MG63 (cell line): ENCODE measurements around the gene TNN. TPM values are rescaled to one million over a fixed set of nuclear protein-coding genes. Genes with fewer than 3 reads are reported as not detected.
A peak's percentile ranks its signal among the peaks of the same experiment; 100 is the strongest.
"Not testable (repeated sequence)": the region's sequence is repeated elsewhere in the genome, so short reads cannot be mapped to it uniquely, and the experiment has no call there.

Source experiments
- DNase-seq: peaks from one replicate; pipeline ENCODE4 v3.0.0-alpha.2; 2020
- H3K27me3 ChIP-seq: fragments of 250-450 bp; sonication (Bioruptor Pico); 2 replicates; pipeline ENCODE4 v1.5.1; 2020; ENCODE audit warnings: mild to moderate bottlenecking, moderate library complexity
- H3K36me3 ChIP-seq: fragments of 250-450 bp; sonication (Bioruptor Pico); 2 replicates; pipeline ENCODE4 v1.5.1; 2020; ENCODE audit warnings: mild to moderate bottlenecking, moderate library complexity
- H3K4me3 ChIP-seq: fragments of 250-450 bp; sonication (Bioruptor Pico); 2 replicates; pipeline ENCODE4 v1.5.1; 2020; ENCODE audit warnings: mild to moderate bottlenecking, moderate library complexity
- H3K9me3 ChIP-seq: fragments of 250-450 bp; sonication (Bioruptor Pico); 2 replicates; pipeline ENCODE4 v1.5.1; 2020; ENCODE audit warnings: mild to moderate bottlenecking, moderate library complexity
- total RNA-seq: library from RNA; depleted of rRNA; stranded (reverse); fragments of >200 nt; shearing (Covaris generic); gene quantifications from 2 replicates; pipeline ENCODE4 v1.2.3, GENCODE V29; 2014; ENCODE audit warnings: low replicate concordance; rRNA removed

The TNN gene
- 0.23 TPM in 1 of 2 replicates, not detected in the other for total RNA-seq

DNA sequence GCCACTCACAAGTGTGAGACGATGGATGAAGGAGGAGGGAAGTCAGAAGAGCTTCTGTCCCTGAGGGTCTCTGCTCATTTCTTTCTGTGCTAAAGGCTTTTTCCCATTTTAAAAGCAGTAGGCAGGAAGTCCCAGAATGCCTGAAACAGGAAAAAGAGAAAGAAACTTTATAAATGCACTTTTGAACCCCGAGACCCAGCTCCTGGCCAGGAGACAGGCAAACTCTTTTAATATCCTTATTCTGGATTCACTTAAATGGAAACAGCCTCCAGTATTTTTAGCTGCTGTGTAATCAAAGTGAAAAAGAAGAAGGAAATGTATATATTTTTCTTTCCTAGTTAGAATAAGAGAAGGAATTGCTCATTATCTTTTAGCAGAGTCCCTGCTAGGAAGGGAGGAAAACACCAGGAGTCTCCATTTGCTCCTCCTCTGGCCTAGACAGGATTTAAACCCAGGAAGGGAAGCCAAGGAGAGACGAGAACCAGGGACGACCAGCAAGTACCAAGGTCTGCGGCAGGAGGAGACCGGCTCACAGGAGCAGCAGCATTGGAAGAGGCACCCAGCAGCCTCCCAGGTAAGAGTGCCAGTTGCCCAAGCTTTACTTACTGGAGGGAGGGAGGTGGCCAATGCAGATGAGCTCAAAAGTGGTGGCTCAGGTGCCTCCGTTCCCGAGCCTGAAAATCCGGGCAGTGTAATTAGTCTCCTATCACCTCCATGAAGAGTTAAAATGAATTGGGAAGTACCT, at the start of gene TNN:
Gene TNN (plus strand): TSS at position 472 of the 745 bp plus-strand sequence. CDS start 9,586 bp downstream, outside the sequence.
- Histone ChIP-seq H3K4me3 (no peak within 1 kb of the TSS), H3K9me3 (no peaks in the 10 kb centered on the region), H3K36me3 (no peaks in the 10 kb centered on the region), H3K27me3 (no peaks in the 10 kb centered on the region)
- no peak for DNase-seq

DNA sequence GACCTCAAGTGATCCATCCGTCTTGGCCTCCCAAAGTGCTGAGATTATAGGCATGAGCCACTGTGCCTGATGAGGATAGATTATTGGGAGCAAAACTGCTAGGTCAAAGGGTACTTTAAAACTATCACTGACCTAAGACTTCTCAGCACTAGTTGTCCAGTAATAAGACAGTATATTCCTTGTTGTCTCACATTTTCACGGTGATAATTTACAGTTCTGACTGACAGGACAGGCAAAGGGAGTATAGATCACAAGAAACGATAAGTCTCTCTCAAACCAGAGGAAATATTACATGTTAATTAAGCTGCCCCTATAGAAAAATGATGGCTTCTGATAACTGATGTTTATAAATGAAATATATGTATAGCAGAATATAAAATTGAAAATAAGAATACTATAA, 48.1 kb upstream of the TNN start:
- Histone ChIP-seq H3K36me3 (peaks cover 31% of the 10 kb centered on the region), H3K9me3 (no peaks in the 10 kb centered on the region), H3K27me3 (no peaks in the 10 kb centered on the region), H3K4me3 (no peak overlapping the region)
- no peak for DNase-seq

- peaks cover 6% of the 10 kb centered on the region for H3K36me3 ChIP-seq
Observed at GRCh38 chr1:175023043-175023921, 44.4 kb upstream of the TNN start, which contains the start of gene MRPS14. Gene MRPS14, minus strand, starts transcription at chr1:175023425. Its CDS starts 17 bp downstream, at chr1:175023408.

GRCh38 chr1:175023922-175024242, 43.8 kb upstream of the TNN start:
- H3K36me3 ChIP-seq, H3K9me3 ChIP-seq, DNase-seq, H3K27me3 ChIP-seq: not testable (repeated sequence)
- peak overlapping the region; percentile 94 for H3K4me3 ChIP-seq

More at GRCh38 chr1:175023043-175023921, 44.4 kb upstream of the TNN start, which contains the start of gene MRPS14:
- Histone ChIP-seq H3K9me3 (no peaks in the 10 kb centered on the region; the same call in 1 of the 2 replicates), H3K4me3 (peak within 1 kb of the TSS; percentile 94), H3K27me3 (no peaks in the 10 kb centered on the region)
- DNase-seq = peak; percentile 98

DNA sequence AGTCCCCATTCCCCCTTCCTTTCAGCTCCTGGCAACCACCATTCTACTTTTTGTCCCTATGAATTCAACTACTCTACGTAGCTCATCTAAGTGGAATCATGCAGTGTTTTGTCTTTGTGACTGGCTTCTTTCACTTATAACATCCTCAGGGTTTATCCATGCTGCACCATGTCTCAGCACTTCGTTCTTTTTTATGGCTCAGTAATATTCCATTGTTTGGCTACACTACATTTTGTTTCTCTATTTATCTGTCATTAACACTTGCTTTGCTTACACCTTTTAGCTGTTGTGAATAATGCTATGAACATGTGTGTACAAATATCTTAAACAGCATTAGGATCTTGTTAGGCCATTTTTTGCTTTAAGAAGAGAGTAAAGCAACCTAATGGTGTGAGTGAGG, 42.9 kb upstream of the TNN start:
- DNase-seq = no peak
- no peaks in the 10 kb centered on the region for H3K27me3 ChIP-seq
- no peaks in the 10 kb centered on the region; the same call in 1 of the 2 replicates for H3K9me3 ChIP-seq
- H3K36me3 ChIP-seq = peaks cover 3% of the 10 kb centered on the region
- no peak overlapping the region for H3K4me3 ChIP-seq

GRCh38 chr1:175033953-175034352, 33.7 kb upstream of the TNN start:
- no peaks in the 10 kb centered on the region for H3K36me3 ChIP-seq
- DNase-seq = no peak
- H3K27me3 ChIP-seq = no peaks in the 10 kb centered on the region
- no peaks in the 10 kb centered on the region for H3K9me3 ChIP-seq
- H3K4me3 ChIP-seq = no peak overlapping the region

- no peaks in the 10 kb centered on the region for H3K27me3 ChIP-seq
- no peak overlapping the region for H3K4me3 ChIP-seq
- H3K9me3 ChIP-seq = no peaks in the 10 kb centered on the region
- H3K36me3 ChIP-seq = no peaks in the 10 kb centered on the region
- no peak for DNase-seq
Observed at GRCh38 chr1:175034775-175035174, 32.9 kb upstream of the TNN start.

- Histone ChIP-seq H3K27me3 (no peaks in the 10 kb centered on the region), H3K9me3 (no peaks in the 10 kb centered on the region), H3K36me3 (no peaks in the 10 kb centered on the region), H3K4me3 (no peak overlapping the region)
- no peak for DNase-seq
Observed at GRCh38 chr1:175035865-175036264, 31.8 kb upstream of the TNN start.

DNA sequence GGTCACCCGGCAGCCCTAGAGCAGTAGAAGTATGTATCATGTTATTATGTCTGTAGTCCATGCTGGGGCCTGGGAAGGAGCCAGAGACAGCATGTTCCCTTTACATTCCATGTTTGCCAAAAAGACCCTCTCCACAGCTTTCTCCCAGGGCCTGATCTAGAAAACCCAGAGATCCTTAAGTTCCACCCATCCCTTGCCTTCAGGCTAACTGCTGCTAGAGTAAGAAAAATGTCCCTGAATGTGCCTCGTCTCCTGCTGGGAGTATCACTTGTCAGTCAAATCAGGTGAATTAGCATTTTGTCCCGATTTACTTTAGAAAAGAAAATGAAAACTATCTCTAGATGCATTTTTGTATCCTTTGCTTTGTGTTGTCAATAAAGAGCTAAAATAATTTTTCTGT, 31.2 kb upstream of the TNN start:
- Histone ChIP-seq H3K4me3 (no peak overlapping the region), H3K27me3 (no peaks in the 10 kb centered on the region), H3K9me3 (no peaks in the 10 kb centered on the region), H3K36me3 (no peaks in the 10 kb centered on the region)
- no peak for DNase-seq

DNA sequence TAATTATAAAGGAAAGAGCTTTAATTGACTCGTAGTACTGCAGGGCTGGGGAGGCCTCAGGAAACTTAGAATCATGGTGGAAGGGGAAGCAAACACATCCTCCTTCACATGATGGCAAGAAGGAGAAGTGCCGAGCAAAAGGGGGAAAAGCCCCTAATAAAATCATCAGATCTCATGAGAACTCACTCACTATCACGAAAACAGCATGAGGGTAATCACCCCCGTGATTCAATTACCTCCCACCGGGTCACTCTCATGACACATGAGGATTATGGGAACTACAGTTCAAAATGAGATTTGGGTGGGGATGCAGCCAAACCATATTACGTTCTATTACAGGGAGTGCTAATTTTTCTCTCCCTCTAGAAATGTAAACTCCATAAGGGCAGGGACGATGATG, 30.2 kb upstream of the TNN start:
- Histone ChIP-seq H3K4me3 (no peak overlapping the region), H3K9me3 (no peaks in the 10 kb centered on the region), H3K27me3 (no peaks in the 10 kb centered on the region), H3K36me3 (no peaks in the 10 kb centered on the region)
- no peak for DNase-seq

DNA sequence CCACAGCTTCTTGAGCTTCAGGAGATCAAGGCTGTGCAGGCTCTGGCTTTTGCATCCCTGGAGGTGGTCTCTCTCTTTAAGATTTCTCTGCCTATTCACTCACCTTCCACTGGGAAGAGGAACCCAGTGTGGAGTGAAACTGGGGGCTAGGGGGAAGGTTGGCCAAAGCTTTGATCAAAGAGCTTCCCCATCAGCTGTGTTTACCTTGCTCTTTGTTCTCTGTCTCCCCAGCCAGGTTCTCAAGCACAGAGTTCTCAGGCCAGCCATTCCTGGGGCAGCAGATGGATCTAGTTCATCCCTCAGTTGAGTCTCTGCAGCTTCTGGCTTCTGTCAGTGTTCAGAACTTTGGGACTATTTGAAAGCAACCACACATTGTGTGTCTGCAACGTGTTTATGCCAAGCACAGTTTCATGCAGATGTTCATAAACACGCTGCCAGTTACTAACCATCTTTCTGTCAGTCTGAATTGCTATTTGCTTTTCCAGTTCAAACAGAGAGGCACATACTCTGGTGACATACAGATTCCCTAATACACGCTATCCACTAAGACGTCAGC, 27.2 kb upstream of the TNN start:
- H3K27me3 ChIP-seq = no peaks in the 10 kb centered on the region
- no peak for DNase-seq
- no peaks in the 10 kb centered on the region for H3K36me3 ChIP-seq
- H3K9me3 ChIP-seq = no peaks in the 10 kb centered on the region
- no peak overlapping the region for H3K4me3 ChIP-seq

- Histone ChIP-seq H3K9me3 (no peaks in the 10 kb centered on the region), H3K36me3 (no peaks in the 10 kb centered on the region), H3K4me3 (no peak overlapping the region), H3K27me3 (no peaks in the 10 kb centered on the region; the same call in 1 of the 2 replicates)
- DNase-seq = no peak
Observed at GRCh38 chr1:175042650-175043049, 25.0 kb upstream of the TNN start.

DNA sequence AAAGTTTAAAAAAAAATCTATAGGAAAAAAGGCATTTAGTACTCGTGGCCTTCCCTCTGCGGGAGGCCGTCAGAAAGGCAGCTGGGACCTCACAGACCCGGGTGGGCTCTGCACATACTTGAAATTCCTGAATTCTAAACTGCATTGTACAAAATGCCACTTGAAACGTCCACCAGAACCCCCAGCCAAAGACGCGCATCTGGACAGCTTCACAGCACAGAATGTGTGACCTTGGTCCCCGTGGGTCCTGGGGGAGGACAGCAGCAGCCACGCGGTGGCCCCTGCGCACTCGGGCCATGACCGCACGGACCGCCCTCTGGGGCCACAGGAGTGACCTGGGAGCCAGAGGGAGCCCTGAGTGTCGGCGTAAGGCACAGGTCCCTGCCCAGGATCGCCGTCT, 23.8 kb upstream of the TNN start:
- Histone ChIP-seq H3K27me3 (peaks cover 1% of the 10 kb centered on the region; the same call in 1 of the 2 replicates), H3K9me3 (no peaks in the 10 kb centered on the region), H3K4me3 (no peak overlapping the region), H3K36me3 (no peaks in the 10 kb centered on the region)
- DNase-seq = no peak

DNA sequence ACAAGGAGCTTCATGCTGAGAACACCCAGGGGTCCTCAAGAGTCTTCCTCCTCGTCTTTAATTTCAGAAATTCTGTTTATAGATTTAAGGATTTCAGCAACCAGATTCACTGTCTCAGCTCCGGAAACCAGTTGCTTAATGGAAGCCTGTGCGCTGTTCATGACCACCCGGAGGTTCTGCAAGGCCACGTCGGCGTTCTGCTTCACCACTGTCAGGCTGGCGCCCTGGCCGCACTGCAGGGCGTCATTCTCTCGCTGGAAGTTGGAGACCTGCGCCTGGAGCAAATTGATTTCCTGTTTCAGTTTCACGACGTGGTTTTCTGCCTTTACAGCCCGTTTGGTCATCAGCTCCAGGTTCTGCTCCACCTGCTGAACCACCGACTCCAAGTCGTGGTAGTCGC, 23.0 kb upstream of the TNN start:
- H3K27me3 ChIP-seq, H3K9me3 ChIP-seq, H3K4me3 ChIP-seq, H3K36me3 ChIP-seq: not testable (repeated sequence)
- peak; percentile 21 for DNase-seq

DNA sequence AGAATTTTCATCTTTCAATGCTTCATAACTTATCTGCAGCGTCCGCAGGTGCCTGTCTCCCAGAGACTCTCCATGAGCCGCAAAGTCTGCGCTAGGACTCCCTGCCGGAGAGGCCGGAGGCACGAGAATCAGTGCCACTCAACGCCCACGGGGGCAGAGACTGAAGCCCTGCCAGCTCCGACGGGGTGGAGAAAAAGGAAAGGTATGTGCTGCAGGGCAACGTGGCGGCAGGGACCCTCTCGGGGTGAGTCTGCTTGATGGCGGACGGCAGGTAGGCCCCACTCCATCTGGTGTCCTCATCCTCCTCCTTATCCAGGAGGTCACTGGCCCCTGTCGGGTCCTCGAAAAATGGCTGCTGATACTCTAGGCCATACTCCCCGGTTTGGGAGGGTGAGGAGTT, 22.5 kb upstream of the TNN start:
- Histone ChIP-seq H3K27me3 (peaks cover 5% of the 10 kb centered on the region; the same call in 1 of the 2 replicates), H3K4me3 (no peak overlapping the region), H3K9me3 (no peaks in the 10 kb centered on the region), H3K36me3 (no peaks in the 10 kb centered on the region)
- no peak for DNase-seq

DNA sequence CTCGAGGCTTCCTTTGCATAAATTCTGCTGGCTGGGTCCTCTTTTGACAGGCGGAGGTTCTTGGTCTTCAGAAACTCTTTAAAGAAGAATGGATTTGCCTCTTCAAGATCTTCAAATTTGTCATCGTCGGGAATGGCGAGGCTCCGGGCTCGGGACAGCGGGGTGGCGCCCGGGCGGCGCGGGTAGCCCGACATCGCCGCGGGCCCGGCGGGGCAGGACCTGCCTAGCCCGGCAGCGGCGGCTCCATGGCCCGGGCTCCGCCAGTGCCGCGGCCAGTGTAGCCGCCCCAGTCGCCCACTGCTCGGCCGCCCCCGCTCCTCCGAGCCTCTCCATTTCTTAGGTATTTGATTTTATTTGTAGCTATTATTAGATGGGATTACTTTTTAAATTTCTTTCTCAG, 22.1 kb upstream of the TNN start:
- peaks cover 5% of the 10 kb centered on the region; the same call in 1 of the 2 replicates for H3K27me3 ChIP-seq
- no peaks in the 10 kb centered on the region for H3K9me3 ChIP-seq
- DNase-seq = no peak
- H3K4me3 ChIP-seq = no peak overlapping the region
- H3K36me3 ChIP-seq = no peaks in the 10 kb centered on the region

DNA sequence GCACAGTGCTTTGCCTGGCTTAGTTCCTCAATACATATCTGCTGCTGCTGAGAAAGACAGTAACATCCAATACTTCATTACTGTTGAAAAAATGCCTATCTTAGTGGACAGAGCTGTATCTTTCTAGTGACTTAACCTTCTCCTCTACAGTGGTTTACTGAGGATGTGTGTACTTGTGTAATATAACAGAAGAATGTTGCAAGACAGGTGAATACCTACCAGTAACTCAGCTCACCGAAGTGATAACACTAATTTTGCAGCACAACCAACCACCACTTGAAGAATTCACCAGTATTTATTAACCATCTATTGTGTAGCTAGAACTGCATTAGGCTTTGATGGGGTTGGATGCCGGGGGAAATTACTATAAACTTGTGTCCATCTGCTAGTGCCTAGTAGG, 16.6 kb upstream of the TNN start:
- Histone ChIP-seq H3K9me3 (no peaks in the 10 kb centered on the region), H3K4me3 (no peak overlapping the region), H3K27me3 (peaks cover 5% of the 10 kb centered on the region; the same call in 1 of the 2 replicates), H3K36me3 (no peaks in the 10 kb centered on the region)
- no peak for DNase-seq
